Fibroblast of the conjunctiva (primary cell): Measurements from ENCODE around the gene TBX4.

Source experiments
- DNase-seq: peaks from one replicate; pipeline ENCODE4 v3.0.0-alpha.2; 2010; ENCODE audit warnings: low read depth

TBX4 gene

GRCh38 chr17:61452301-61453290 lies at the start of gene TBX4:
Gene TBX4, plus strand, starts transcription at chr17:61452422. Its CDS starts 4,069 bp downstream, at chr17:61456491.
- no peak for DNase-seq

GRCh38 chr17:61402978-61403800 lies 49.0 kb upstream of the TBX4 start:
- DNase-seq, result no peak

- no peak for DNase-seq
These were observed 48.2 kb upstream of the TBX4 start for GRCh38 chr17:61403801-61404662.

GRCh38 chr17:61404663-61404912 lies 47.6 kb upstream of the TBX4 start:
- DNase-seq, result no peak

GRCh38 chr17:61404913-61405685 lies 47.1 kb upstream of the TBX4 start:
- no peak for DNase-seq

GRCh38 chr17:61405686-61406536 lies 46.3 kb upstream of the TBX4 start:
- DNase-seq, result no peak

GRCh38 chr17:61406537-61406845 lies 45.7 kb upstream of the TBX4 start:
- DNase-seq, result no peak

- no peak for DNase-seq
These were observed 45.0 kb upstream of the TBX4 start for GRCh38 chr17:61406971-61407911.

GRCh38 chr17:61408151-61409041 lies 43.8 kb upstream of the TBX4 start:
- no peak for DNase-seq

GRCh38 chr17:61409301-61410112 lies 42.7 kb upstream of the TBX4 start:
- peak; percentile 40 for DNase-seq

- DNase-seq, result no peak
These were observed 41.8 kb upstream of the TBX4 start for GRCh38 chr17:61410141-61411010.

- DNase-seq, result no peak
These were observed 41.3 kb upstream of the TBX4 start for GRCh38 chr17:61411011-61411260.

- DNase-seq, result no peak
These were observed 40.7 kb upstream of the TBX4 start for GRCh38 chr17:61411261-61412142.

- peak; percentile 53 for DNase-seq
These were observed 39.9 kb upstream of the TBX4 start for GRCh38 chr17:61412143-61412859.
